Ascending aorta (tissue), 2 donors: Measurements from ENCODE around the gene XPC. TPM values are rescaled to one million over a fixed set of nuclear protein-coding genes. Genes with fewer than 3 reads are reported as not detected.

Source experiments
- DNase-seq, 2 donors: peaks; one replicate each; pipeline ENCODE4 v3.0.0-alpha.2; 2019; ENCODE audit warnings: low spot score in 2 of 2
- H3K27ac ChIP-seq, 2 donors: fragments of 200-600 bp; sonication (generic); one replicate each; pipeline ENCODE4 v1.5.1; 2016 to 2017; ENCODE audit warnings: mild to moderate bottlenecking in 1 of 2
- H3K27me3 ChIP-seq: fragments of 200-600 bp; sonication (generic); one replicate; pipeline ENCODE4 v1.5.1; 2017
- H3K36me3 ChIP-seq, 2 donors: fragments of 200-600 bp; sonication (generic); one replicate each; pipeline ENCODE4 v1.5.1; 2016
- H3K4me1 ChIP-seq, 2 donors: fragments of 200-600 bp; sonication (generic); one replicate each; pipeline ENCODE4 v1.5.1; 2016 to 2017; ENCODE audit warnings: mild to moderate bottlenecking in 1 of 2
- H3K4me3 ChIP-seq, 2 donors: fragments of 200-600 bp; sonication (generic); one replicate each; pipeline ENCODE4 v1.5.1; 2016 to 2017; ENCODE audit warnings: mild to moderate bottlenecking in 1 of 2
- H3K9me3 ChIP-seq, 2 donors: fragments of 200-600 bp; sonication (generic); one replicate each; pipeline ENCODE4 v1.5.1; 2016
- CTCF ChIP-seq, 3 experiments: fragments of 200-600 bp in 2 of 3; fragments of 450-650 bp in 1 of 3; sonication (generic) in 2 of 3; IDR thresholded peaks; one replicate each; pipeline ENCODE4 v1.5.1; 2016 to 2019; ENCODE audit warnings: antibody characterized with exemption in 3 of 3, mild to moderate bottlenecking in 1 of 3, moderate library complexity in 1 of 3
- intact Hi-C: fragments of 100-400 bp; cut with DNase I; formaldehyde crosslinking; loops from one replicate; pipeline ENCODE4 v1.15.1; 2023
- total RNA-seq: library from RNA; depleted of rRNA; stranded (reverse); fragments of >200 nt; gene quantifications from one replicate; pipeline ENCODE4 v1.1.0, GENCODE V29; 2016

The XPC gene
- total RNA-seq, 1 donor from 2014 or later, result 48.9 TPM

GRCh38 chr3:14120111-14120920, 58.1 kb downstream of the XPC start:
- DNase-seq, result no peak
- no peaks in the 10 kb centered on the region for H3K27me3 ChIP-seq
- H3K4me1 ChIP-seq, result peaks cover 4 to 8% of the 10 kb centered on the region in 2 donors
- H3K9me3 ChIP-seq, result no peaks in the 10 kb centered on the region
- intact Hi-C loops, result loop anchor here (5.0 kb wide), 1 partner anchor 332 kb away; no protein-coding TSS in a partner anchor
- no peak overlapping the region for H3K4me3 ChIP-seq
- no peak overlapping the region for H3K27ac ChIP-seq
- H3K36me3 ChIP-seq, result peaks cover 6 to 15% of the 10 kb centered on the region in 2 donors
- TF ChIP-seq CTCF (IDR thresholded peaks at IDR 0.05), result no peak

GRCh38 chr3:14119651-14120050, 58.8 kb downstream of the XPC start:
- Histone ChIP-seq H3K36me3 (peaks cover 7 to 21% of the 10 kb centered on the region in 2 donors), H3K27me3 (no peaks in the 10 kb centered on the region), H3K27ac (no peak overlapping the region), H3K9me3 (no peaks in the 10 kb centered on the region), H3K4me3 (no peak overlapping the region), H3K4me1 (peaks cover 0 to 8% of the 10 kb centered on the region in 2 donors)
- no peak for DNase-seq
- no peak for TF ChIP-seq CTCF (IDR thresholded peaks at IDR 0.05)
- intact Hi-C loops, result loop anchor here (5.0 kb wide), 1 partner anchor 333 kb away; no protein-coding TSS in a partner anchor

GRCh38 chr3:14118400-14119381, 59.7 kb downstream of the XPC start:
- H3K4me1 ChIP-seq, result peaks cover 0 to 6% of the 10 kb centered on the region in 2 donors
- no peak for DNase-seq
- no peak overlapping the region for H3K27ac ChIP-seq
- TF ChIP-seq CTCF (IDR thresholded peaks at IDR 0.05), result no peak
- no peaks in the 10 kb centered on the region for H3K9me3 ChIP-seq
- H3K4me3 ChIP-seq, result no peak overlapping the region
- H3K36me3 ChIP-seq, result peaks cover 15 to 29% of the 10 kb centered on the region in 2 donors
- H3K27me3 ChIP-seq, result no peaks in the 10 kb centered on the region
- intact Hi-C loops, result no loop called here

- no peak overlapping the region for H3K4me3 ChIP-seq
- no peak overlapping the region for H3K27ac ChIP-seq
- peaks cover 22 to 39% of the 10 kb centered on the region in 2 donors for H3K36me3 ChIP-seq
- no peaks in the 10 kb centered on the region for H3K27me3 ChIP-seq
- TF ChIP-seq CTCF (IDR thresholded peaks at IDR 0.05), result no peak
- intact Hi-C loops, result no loop called here
- DNase-seq, result no peak
- no peaks in the 10 kb centered on the region for H3K9me3 ChIP-seq
- no peaks in the 10 kb centered on the region for H3K4me1 ChIP-seq
Measured at GRCh38 chr3:14117468-14118399, 60.7 kb downstream of the XPC start.
